ENCODE results near the gene ST3GAL5.

GRCh38 chr2:85889627-85890281 is 964 bp upstream of the ST3GAL5 start:
- TF ChIP-seq, protein P1, sequence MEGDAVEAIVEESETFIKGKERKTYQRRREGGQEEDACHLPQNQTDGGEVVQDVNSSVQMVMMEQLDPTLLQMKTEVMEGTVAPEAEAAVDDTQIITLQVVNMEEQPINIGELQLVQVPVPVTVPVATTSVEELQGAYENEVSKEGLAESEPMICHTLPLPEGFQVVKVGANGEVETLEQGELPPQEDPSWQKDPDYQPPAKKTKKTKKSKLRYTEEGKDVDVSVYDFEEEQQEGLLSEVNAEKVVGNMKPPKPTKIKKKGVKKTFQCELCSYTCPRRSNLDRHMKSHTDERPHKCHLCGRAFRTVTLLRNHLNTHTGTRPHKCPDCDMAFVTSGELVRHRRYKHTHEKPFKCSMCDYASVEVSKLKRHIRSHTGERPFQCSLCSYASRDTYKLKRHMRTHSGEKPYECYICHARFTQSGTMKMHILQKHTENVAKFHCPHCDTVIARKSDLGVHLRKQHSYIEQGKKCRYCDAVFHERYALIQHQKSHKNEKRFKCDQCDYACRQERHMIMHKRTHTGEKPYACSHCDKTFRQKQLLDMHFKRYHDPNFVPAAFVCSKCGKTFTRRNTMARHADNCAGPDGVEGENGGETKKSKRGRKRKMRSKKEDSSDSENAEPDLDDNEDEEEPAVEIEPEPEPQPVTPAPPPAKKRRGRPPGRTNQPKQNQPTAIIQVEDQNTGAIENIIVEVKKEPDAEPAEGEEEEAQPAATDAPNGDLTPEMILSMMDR (IDR thresholded peaks at IDR 0.05), result no peak
- TF ChIP-seq EZH2 (IDR thresholded peaks at IDR 0.05), result no peak

Measured in neural progenitor cell (in vitro differentiated cells).